22Rv1 (cell line): ENCODE data around the gene SLC16A8.

Source experiments
- H3K27ac ChIP-seq: fragments of 450-650 bp; 2 replicates; pipeline ENCODE4 v1.5.1; 2017
- ZFX ChIP-seq: fragments of 450-650 bp; IDR thresholded peaks from 2 replicates; pipeline ENCODE4 v1.6.1; 2017; ENCODE audit warnings: antibody characterized with exemption, borderline replicate concordance
- TF ChIP-seq, protein P1 (sequence below): fragments of 450-650 bp; IDR thresholded peaks from 2 replicates; pipeline ENCODE4 v1.5.1; 2017; ENCODE audit warnings: mild to moderate bottlenecking

Gene SLC16A8

DNA sequence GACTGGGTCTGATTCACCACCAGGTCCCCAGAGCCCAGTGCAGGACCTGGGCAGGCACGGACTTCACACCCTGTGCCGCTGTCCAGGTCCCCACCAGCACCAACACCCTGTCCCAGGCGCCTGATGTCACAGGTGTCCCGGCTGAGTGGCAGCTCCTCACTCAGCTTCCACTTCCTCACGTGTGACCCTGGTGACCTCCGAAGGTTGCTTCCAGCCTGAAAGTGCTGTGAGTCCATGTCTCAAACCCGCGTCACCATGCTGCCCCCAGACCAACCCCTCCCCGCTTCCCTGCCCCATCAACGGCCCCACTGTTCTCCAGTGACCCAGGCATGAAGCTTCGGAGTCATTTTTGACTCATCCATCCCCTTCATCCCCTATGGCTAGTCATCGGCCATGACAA is 52.5 kb downstream of the SLC16A8 start:
- no peak overlapping the region for H3K27ac ChIP-seq
- TF ChIP-seq, protein P1, sequence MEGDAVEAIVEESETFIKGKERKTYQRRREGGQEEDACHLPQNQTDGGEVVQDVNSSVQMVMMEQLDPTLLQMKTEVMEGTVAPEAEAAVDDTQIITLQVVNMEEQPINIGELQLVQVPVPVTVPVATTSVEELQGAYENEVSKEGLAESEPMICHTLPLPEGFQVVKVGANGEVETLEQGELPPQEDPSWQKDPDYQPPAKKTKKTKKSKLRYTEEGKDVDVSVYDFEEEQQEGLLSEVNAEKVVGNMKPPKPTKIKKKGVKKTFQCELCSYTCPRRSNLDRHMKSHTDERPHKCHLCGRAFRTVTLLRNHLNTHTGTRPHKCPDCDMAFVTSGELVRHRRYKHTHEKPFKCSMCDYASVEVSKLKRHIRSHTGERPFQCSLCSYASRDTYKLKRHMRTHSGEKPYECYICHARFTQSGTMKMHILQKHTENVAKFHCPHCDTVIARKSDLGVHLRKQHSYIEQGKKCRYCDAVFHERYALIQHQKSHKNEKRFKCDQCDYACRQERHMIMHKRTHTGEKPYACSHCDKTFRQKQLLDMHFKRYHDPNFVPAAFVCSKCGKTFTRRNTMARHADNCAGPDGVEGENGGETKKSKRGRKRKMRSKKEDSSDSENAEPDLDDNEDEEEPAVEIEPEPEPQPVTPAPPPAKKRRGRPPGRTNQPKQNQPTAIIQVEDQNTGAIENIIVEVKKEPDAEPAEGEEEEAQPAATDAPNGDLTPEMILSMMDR: no peak
- TF ChIP-seq ZFX: no peak

DNA sequence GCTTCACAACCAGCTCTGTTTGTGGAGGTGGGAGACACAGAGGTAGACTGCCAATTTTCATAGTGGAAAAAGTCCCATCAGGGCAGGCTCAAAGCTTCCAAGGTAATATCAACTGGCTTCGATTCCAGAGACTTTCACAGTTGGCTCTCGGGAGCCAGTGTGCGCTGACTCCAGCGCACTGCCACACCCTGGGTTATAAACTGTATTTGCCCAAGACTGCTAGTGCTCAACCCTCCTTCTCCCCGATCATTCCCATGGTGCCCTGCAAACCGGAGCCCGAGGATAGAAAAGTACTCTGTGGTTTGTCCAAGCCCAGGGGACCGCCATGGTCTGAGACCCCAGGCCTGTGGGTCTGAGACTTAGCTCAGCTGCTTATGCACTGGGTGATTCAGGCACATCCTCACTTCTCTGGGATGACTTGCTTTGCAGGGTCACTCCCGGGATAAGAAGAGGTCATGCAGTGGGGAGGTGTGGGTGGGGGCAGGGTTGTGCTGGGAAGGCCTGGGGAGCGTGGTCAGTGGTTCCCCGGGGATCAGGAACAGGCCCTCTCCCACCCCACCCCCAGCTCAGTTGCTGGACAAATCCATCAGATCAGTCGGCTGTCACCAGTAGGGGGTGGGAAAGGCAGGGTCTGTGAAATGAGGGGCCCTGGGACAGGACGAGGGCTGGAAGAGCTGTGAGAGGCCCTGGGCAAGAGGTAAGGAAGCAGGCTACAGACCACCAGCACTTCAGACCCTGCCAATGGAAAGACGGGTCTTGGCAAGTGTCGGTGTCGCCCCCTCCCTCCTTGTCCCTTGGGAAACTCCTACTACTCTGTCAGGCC is 53.5 kb downstream of the SLC16A8 start:
- TF ChIP-seq ZFX: no peak
- TF ChIP-seq, protein P1: no peak
- no peak overlapping the region for H3K27ac ChIP-seq

DNA sequence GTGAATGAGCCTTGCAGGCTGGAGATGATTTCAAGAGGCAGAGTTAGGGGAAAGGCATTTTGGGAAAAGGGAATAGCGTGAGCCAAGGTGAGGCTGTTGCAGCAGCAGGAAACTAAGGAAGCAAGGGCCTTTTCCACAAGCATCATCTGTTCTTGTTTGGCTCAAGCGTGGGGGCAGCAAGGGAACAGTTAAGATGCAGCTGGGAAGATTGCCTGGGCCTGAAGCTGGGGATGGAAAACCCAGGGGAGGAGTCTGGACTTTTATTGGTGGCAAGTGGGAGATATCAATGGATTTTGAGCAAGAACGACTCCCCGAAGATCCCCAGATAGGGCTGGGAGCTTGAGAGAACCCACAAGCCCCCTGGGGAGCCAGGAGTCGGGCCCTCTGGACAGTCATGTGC is 54.1 kb downstream of the SLC16A8 start:
- H3K27ac ChIP-seq: no peak overlapping the region
- no peak for TF ChIP-seq ZFX
- TF ChIP-seq, protein P1: no peak

DNA sequence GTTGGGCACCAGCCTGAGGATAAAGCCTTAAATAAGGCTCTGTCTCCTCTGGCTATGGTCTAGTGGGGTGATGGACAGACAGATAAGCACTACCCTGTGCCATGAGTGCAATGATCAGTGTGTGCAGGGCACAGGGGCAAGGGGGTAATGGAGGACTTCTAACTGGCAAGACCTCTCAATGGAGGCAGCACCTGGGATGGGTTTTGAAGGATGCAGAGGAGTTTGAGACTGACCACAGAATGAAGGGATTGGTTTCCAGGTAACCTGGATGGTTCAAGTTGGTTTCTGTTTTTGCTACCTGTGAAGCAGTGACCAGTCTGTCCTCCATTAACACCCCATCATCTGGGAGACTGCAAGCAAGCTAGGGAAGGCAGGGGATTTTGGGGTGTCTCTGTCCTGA is 54.6 kb downstream of the SLC16A8 start:
- no peak overlapping the region for H3K27ac ChIP-seq
- TF ChIP-seq, protein P1: no peak

DNA sequence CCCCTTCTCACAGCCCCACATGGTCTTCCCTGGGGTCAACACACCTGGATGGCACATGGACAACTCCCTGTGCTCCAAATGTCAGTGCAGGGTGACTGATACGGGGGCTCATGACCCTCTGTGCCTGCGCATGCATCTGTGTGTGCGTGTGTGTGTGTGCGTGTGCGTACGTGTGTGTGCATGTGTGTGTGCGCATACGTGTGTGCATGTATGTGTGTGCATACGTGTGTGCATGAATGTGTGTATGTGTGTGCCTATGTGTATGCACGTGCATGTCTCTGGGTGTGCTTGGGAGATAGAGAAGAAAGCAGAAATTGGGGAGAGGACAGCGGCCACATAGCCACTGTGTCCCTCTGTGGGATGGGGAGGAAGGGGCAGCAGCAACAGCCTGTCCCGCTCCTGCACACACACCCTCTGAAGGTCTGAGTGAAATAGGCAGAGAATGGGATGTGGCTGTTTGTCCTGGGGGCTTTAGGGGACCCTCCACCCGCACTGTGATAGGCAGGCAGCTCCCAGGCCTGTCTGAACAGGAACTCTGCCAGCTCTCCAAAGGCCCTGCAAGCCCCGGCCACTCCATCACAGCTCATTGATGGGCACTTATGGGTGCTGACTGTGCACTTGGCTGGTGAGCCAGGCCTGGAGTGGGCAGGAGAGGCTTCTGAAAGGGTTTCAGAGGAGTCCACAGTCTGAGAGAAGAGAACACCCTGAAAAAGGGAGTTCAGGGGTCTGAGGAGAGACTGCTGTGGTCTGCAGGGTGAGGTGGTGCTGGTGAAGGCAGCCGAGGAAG is 55.4 kb downstream of the SLC16A8 start:
- H3K27ac ChIP-seq: no peak overlapping the region
- TF ChIP-seq, protein P1: no peak
- no peak for TF ChIP-seq ZFX
